GM23248 (cell line): ENCODE measurements around the gene PALB2. TPM values are rescaled to one million over a fixed set of nuclear protein-coding genes. Genes with fewer than 3 reads are reported as not detected.

ENCODE experiments used
- DNase-seq: peaks from one replicate; pipeline ENCODE4 v3.0.0-alpha.2; 2015
- H2AFZ ChIP-seq: fragments of 200-600 bp; sonication (generic); 2 replicates; pipeline ENCODE4 v1.6.1; 2016; ENCODE audit warnings: antibody characterized with exemption
- H3F3A ChIP-seq: fragments of 200-600 bp; sonication (generic); 2 replicates; pipeline ENCODE4 v1.6.1; 2016; ENCODE audit warnings: mild to moderate bottlenecking, antibody characterized with exemption, mixed run types; ENCODE audit not compliant: insufficient read depth
- H3K27ac ChIP-seq: fragments of 200-600 bp; sonication (generic); 2 replicates; pipeline ENCODE4 v1.5.1; 2016; ENCODE audit warnings: mild to moderate bottlenecking
- H3K27me3 ChIP-seq: fragments of 200-600 bp; sonication (generic); replicated peaks from 2 replicates; pipeline ENCODE4 v1.6.1; 2016; ENCODE audit warnings: mild to moderate bottlenecking; ENCODE audit not compliant: insufficient read depth
- H3K36me3 ChIP-seq: fragments of 200-600 bp; sonication (generic); 2 replicates; pipeline ENCODE4 v1.6.1; 2016; ENCODE audit warnings: low read depth, mild to moderate bottlenecking
- H3K4me1 ChIP-seq: fragments of 200-600 bp; sonication (generic); 2 replicates; pipeline ENCODE4 v1.6.1; 2016; ENCODE audit warnings: mild to moderate bottlenecking; ENCODE audit not compliant: insufficient read depth
- H3K4me2 ChIP-seq: fragments of 200-600 bp; sonication (generic); one replicate; pipeline ENCODE4 v1.6.1; 2016; ENCODE audit warnings: mild to moderate bottlenecking; ENCODE audit not compliant: unreplicated experiment
- H3K4me3 ChIP-seq: fragments of 200-600 bp; sonication (generic); 2 replicates; pipeline ENCODE4 v1.5.1; 2016; ENCODE audit warnings: mild to moderate bottlenecking
- H3K79me2 ChIP-seq: fragments of 200-600 bp; sonication (generic); 2 replicates; pipeline ENCODE4 v1.6.1; 2016; ENCODE audit warnings: mild to moderate bottlenecking; ENCODE audit not compliant: insufficient read depth
- H3K9ac ChIP-seq: fragments of 200-600 bp; sonication (generic); 2 replicates; pipeline ENCODE4 v1.6.1; 2016; ENCODE audit warnings: mild to moderate bottlenecking
- H3K9me2 ChIP-seq: fragments of 200-600 bp; sonication (generic); 2 replicates; pipeline ENCODE4 v1.6.1; 2016; ENCODE audit warnings: mixed run types, mild to moderate bottlenecking, moderate library complexity; ENCODE audit not compliant: insufficient read depth
- H3K9me3 ChIP-seq: fragments of 200-600 bp; sonication (generic); one replicate; pipeline ENCODE4 v1.6.1; 2017; ENCODE audit warnings: low read depth
- H4K20me1 ChIP-seq: fragments of 200-600 bp; sonication (generic); 2 replicates; pipeline ENCODE4 v1.6.0; 2016; ENCODE audit not compliant: insufficient read depth
- EZH2 ChIP-seq: fragments of 200-600 bp; sonication (generic); IDR thresholded peaks from 2 replicates; pipeline ENCODE4 v1.6.1; 2018; ENCODE audit warnings: antibody characterized with exemption, mild to moderate bottlenecking; ENCODE audit not compliant: insufficient read depth, poor library complexity, severe bottlenecking
- EZH2phosphoT487 ChIP-seq: fragments of 200-600 bp; sonication (generic); IDR thresholded peaks from 2 replicates; pipeline ENCODE4 v1.6.1; 2018; ENCODE audit warnings: antibody characterized with exemption, moderate library complexity, mild to moderate bottlenecking, low read depth; ENCODE audit not compliant: insufficient read depth
- WGBS, 2 experiments: methylation state at CpG; one replicate each; pipeline ENCODE4 v1.1.6; 2015 to 2017; ENCODE audit warnings: low lambda C conversion rate in 2 of 2, low coverage in 1 of 2; ENCODE audit errors: missing lambda C conversion rate in 2 of 2; 5-methylcytosine and 5-hydroxymethylcytosine counted together
- in situ Hi-C: fragments of 300-500 bp; cut with MboI; formaldehyde crosslinking; loops from 2 replicates; pipeline ENCODE4 v1.15.0; 2020
- polyA plus RNA-seq: library from polyadenylated mRNA; unstranded; fragments of >200 nt; fragmentation: Nextera tagmentation; extraction: Ambion mirVana; gene quantifications from 2 replicates; pipeline ENCODE4 v1.2.1, GENCODE V29; 2016
- total RNA-seq: library from RNA; depleted of rRNA; stranded (reverse); fragments of >200 nt; shearing (Covaris generic); gene quantifications from 2 replicates; pipeline ENCODE4 v1.2.3, GENCODE V29; 2014

PALB2 gene
- total and polyA plus RNA-seq, 2 experiments from 2014 or later: 7.8 to 15.3 TPM

- H3K9ac ChIP-seq: no peak overlapping the region
- H3K79me2 ChIP-seq: peaks cover 30% of the 10 kb centered on the region
- in situ Hi-C loops: no loop called here
- 97 to 100% methylated on average over 2 of the region's 2 CpGs for WGBS, 2 experiments
- no peaks in the 10 kb centered on the region for H3K9me3 ChIP-seq
- no peak overlapping the region for H3K27ac ChIP-seq
- H3K4me3 ChIP-seq: no peak overlapping the region
- TF ChIP-seq EZH2phosphoT487 (no peak), EZH2 (no peak)
- H3K4me1 ChIP-seq: no peaks in the 10 kb centered on the region
- H4K20me1 ChIP-seq: no peaks in the 10 kb centered on the region
- H3K4me2 ChIP-seq: no peak overlapping the region
- H3K36me3 ChIP-seq: peaks cover 80% of the 10 kb centered on the region
- no peak overlapping the region for H2AFZ ChIP-seq
- no peak for DNase-seq
- no peaks in the 10 kb centered on the region for H3K27me3 ChIP-seq
- H3K9me2 ChIP-seq: no peaks in the 10 kb centered on the region
- H3F3A ChIP-seq: peaks cover 18% of the 10 kb centered on the region
Measured at GRCh38 chr16:23663918-23664317, 22.8 kb upstream of the PALB2 start.

GRCh38 chr16:23651943-23652468 lies 10.9 kb upstream of the PALB2 start:
- 84 to 89% methylated on average over 4 of the region's 4 CpGs for WGBS, 2 experiments
- H2AFZ ChIP-seq: no peak overlapping the region
- H3K27me3 ChIP-seq: no peaks in the 10 kb centered on the region

GRCh38 chr16:23650674-23651416 lies 9.7 kb upstream of the PALB2 start:
- Histone ChIP-seq H4K20me1 (peaks cover 3% of the 10 kb centered on the region; the same call in 1 of the 2 replicates), H3K4me1 (no peaks in the 10 kb centered on the region)
- in situ Hi-C loops: no loop called here

More at GRCh38 chr16:23651943-23652468, 10.9 kb upstream of the PALB2 start:
- H3K9me2 ChIP-seq: no peaks in the 10 kb centered on the region
- no peaks in the 10 kb centered on the region for H4K20me1 ChIP-seq
- peaks cover 30% of the 10 kb centered on the region for H3K36me3 ChIP-seq
- no peaks in the 10 kb centered on the region for H3F3A ChIP-seq
- H3K27ac ChIP-seq: no peak overlapping the region
- in situ Hi-C loops: no loop called here
- H3K4me3 ChIP-seq: no peak overlapping the region
- no peaks in the 10 kb centered on the region for H3K9me3 ChIP-seq
- H3K4me2 ChIP-seq: no peak overlapping the region
- no peak overlapping the region for H3K9ac ChIP-seq
- no peaks in the 10 kb centered on the region for H3K4me1 ChIP-seq
- H3K79me2 ChIP-seq: peaks cover 99% of the 10 kb centered on the region
- no peak for DNase-seq
- TF ChIP-seq EZH2phosphoT487 (no peak), EZH2 (no peak)

DNA sequence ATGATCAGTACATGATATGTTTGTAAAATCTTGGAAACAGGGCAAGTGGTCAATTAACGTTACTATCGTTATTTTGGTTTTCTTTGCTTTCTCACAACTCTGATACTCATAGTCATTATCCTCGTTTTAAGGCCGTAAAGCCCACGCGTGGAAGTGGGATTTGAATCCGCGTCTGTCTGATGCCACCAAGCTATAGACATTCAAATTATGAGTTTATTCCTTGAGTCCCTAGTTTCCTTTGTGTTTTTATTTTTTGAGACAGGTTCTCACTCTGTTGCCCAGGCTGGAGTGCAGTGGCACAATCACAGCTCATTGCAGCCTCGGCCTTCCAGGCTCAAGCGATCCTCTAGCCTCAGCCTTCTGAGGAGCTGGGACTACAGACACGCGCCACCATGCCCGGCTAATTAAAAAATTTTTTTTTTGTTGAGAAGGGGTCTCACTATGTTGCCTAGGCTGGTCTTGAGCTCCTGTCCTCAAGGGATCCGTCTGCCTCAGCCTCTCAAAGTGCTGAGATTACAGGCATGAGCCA lies 1.2 kb upstream of the PALB2 start:
- TF ChIP-seq EZH2 (no peak), EZH2phosphoT487 (no peak)
- Histone ChIP-seq H3K79me2 (peaks cover 89% of the 10 kb centered on the region), H3K9me3 (no peaks in the 10 kb centered on the region), H3K4me1 (peaks cover 7% of the 10 kb centered on the region; the same call in 1 of the 2 replicates), H3K9me2 (no peaks in the 10 kb centered on the region), H3K4me2 (peak overlapping the region; percentile 89), H3K4me3 (peak overlapping the region; percentile 99), H3K27ac (no peak overlapping the region), H3K36me3 (peaks cover 12% of the 10 kb centered on the region; the same call in 1 of the 2 replicates), H2AFZ (peak overlapping the region; percentile 96), H3F3A (no peaks in the 10 kb centered on the region), H4K20me1 (peaks cover 6% of the 10 kb centered on the region; the same call in 1 of the 2 replicates), H3K27me3 (no peaks in the 10 kb centered on the region), H3K9ac (peak overlapping the region; percentile 93)
- 54 to 64% methylated on average over 14 of the region's 14 CpGs for WGBS, 2 experiments
- in situ Hi-C loops: no loop called here
- DNase-seq: peak; percentile 7

More at GRCh38 chr16:23650674-23651416, 9.7 kb upstream of the PALB2 start:
- H3F3A ChIP-seq: no peaks in the 10 kb centered on the region
- H3K9me2 ChIP-seq: no peaks in the 10 kb centered on the region
- no peak overlapping the region for H3K4me2 ChIP-seq
- H3K79me2 ChIP-seq: peaks cover 100% of the 10 kb centered on the region
- no peak overlapping the region for H3K4me3 ChIP-seq
- H3K27ac ChIP-seq: no peak overlapping the region
- WGBS, 2 experiments: 85 to 87% methylated on average over 4 of the region's 4 CpGs
- H3K9me3 ChIP-seq: no peaks in the 10 kb centered on the region
- DNase-seq: no peak
- TF ChIP-seq EZH2 (no peak), EZH2phosphoT487 (no peak)
- no peak overlapping the region for H3K9ac ChIP-seq
- peaks cover 35% of the 10 kb centered on the region for H3K36me3 ChIP-seq
- no peak overlapping the region for H2AFZ ChIP-seq
- H3K27me3 ChIP-seq: no peaks in the 10 kb centered on the region
